Prostate gland (tissue), 2 donors: Measurements from ENCODE around the gene RHOBTB1.

ENCODE experiments used
- CTCF ChIP-seq, 4 experiments: fragments of 200-600 bp in 2 of 4; fragments of 450-650 bp in 2 of 4; sonication (generic) in 2 of 4; IDR thresholded peaks; 1 replicate in 3 of 4; 2 replicates in 1 of 4; pipeline ENCODE4 v1.5.1; 2016 to 2019; ENCODE audit warnings: antibody characterized with exemption in 4 of 4, mild to moderate bottlenecking in 2 of 4, moderate library complexity in 2 of 4
- POLR2A ChIP-seq: fragments of 450-650 bp; IDR thresholded peaks from one replicate; pipeline ENCODE4 v1.6.1; 2016; ENCODE audit warnings: antibody characterized with exemption, mild to moderate bottlenecking
- POLR2AphosphoS5 ChIP-seq: sonication (generic); formaldehyde crosslinking; IDR thresholded peaks from one replicate; pipeline ENCODE4 v1.6.1; 2017; ENCODE audit warnings: antibody characterized with exemption

GRCh38 chr10:60878224-60878623, 65.8 kb downstream of the RHOBTB1 start:
- TF ChIP-seq POLR2A (no peak), CTCF (IDR thresholded peaks at IDR 0.05) (no peak), POLR2AphosphoS5 (no peak)
